NCI-H128 (cell line): ENCODE measurements around the gene TNFRSF25.
"Not testable (repeated sequence)": the region's sequence is repeated elsewhere in the genome, so short reads cannot be mapped to it uniquely, and the experiment has no call there.

Source experiments
- DNase-seq: peaks from one replicate; lab custom pipeline; 2025; ENCODE audit not compliant: unreplicated experiment; lab: John Stamatoyannopoulos, UW

The TNFRSF25 gene

DNA sequence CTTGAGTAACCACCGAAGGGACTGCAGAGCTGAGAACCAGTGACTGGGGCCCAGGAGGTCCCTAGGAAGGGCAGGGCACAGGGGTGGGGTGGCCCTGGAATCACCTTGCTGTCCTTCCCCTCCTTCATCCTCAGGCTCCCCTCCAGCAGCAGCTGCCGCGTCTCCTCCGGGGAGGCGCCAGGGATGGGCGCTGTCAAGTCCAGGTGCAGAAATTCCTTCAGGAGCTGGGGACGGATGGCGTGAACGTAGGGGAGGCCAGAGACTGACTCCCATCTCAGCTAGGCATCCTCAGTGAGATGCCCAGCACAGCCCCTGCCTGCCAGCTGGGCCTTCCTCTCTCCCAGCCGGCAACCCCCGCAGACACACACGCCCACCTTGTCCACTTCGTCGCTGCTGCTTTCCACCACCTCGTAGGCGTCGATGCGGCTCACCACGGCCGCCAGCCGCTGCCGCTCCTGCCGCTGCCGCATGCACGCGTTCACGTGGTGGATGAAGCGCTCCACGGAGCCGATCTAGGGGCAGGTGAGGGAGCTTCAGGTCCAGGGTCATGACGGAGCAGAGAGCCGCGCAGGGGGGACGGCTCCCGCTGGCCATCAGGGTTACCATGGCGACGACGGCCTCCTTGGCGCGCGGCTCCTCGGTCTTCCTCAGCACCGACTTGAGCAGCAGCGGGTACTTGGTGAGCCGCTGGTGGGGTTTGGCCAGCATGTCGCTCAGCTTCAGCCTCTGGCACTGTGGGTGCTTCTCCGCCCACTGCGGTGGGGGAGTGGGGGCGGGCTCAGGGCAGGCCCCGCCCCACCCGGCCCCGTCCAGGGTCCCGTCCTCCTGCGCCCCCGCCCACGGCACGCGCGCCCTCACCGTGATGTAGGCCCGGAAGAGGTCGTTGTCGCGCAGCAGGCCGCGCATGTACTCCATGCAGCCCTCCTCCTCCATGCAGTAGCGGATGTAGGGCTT lies 4.4 kb upstream of the TNFRSF25 start:
- no peak for DNase-seq

DNA sequence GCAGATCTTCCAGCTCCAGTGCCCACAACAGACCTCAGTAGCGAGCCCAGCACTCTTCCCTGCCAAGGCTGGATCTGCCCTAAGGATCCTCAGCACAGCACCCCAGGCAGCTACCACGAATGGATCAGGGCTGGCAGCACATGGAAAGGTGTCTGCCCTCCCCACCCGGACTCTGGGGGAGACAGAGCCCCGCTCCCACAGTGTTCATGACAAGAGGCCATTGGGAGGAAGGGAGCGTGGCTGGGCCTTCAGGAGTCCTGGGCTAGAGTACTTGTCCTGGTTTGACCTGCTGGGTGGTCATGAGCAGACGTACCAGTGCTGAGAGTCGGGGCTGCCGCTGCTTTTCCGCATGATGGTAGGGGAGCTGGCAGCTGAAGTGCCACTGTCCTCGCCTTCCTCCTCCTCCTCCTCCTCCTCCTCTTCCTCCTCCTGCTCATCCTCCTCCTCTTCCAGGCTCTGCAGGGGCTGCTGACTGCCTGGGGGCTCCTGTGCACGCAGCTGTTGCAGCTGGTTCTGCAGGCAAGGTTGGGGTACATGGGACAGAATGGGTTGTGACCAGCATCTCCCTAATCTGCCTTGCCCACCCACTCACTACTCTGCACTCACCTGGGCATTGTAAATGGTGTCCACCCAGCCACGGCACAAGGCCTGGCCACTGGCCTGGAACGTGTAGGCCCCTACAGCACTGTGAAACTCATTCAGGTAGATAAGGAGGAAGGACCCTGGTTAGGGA lies 2.9 kb upstream of the TNFRSF25 start:
- no peak for DNase-seq

DNA sequence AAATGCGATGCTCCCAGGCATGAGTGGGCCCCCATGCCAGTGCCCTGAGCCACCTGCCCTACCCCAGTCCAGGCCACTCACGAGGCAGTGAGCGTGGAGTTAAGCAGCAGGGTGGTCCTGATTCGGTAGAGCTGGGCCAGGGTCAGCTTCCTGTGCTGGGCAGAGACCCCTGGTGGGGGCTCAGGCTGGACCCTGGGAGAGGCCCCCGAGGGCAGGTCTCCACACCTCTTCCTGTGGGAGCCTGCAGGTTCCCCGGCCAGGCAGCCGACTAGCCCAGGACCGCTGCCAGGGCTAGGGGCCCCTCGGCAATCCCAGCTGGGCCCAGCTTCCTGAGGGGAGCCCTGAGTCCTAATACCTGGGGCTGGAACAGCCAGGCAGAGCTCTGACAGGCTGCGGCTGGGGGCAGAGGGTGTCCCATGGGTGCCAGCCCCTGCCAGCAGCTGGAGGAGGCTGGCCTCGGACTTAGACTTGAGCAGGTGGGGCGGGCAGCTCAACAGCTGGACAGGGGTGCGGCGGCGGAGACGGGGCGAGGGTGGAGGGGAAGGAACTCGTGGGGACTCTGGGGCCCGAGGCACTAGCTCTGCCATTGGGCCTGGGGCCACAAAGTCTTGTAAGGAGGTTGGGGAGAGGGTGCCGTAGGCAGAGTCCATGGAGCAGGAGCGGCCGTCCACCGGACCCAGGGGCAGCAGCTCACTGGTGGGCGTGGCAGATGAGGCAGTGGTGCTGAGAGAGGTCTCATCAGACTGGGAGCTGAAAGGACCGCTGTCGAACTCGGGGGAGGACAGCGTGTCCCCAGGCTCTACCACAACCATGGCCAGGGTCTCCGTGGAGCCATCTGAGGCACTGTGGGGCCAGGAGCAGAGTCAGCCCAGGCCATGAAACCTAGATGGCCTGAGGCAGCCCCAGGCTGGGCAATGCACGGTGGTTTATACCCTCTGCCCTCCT lies 2.0 kb upstream of the TNFRSF25 start:
- DNase-seq, result no peak

DNA sequence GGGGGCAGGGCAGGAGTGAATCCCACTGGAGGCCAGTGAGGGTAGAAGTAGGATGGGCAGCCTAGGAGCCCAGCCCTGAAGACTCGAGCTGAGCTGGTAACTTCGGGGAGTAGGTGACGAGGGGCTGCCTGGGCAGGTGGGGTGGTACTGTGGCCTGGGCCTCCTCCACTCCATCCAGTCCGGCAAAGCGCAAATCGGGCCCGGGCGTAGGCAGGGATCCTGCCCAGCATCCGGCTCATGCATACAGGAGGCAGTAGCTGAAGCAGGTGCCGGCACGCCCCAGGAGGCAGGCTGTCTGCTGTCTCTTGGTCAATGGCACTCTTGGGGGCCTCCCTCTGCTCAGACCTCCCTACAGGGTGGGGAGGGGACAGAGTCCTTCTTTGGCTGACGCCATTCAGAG lies 1.3 kb upstream of the TNFRSF25 start:
- no peak for DNase-seq

DNA sequence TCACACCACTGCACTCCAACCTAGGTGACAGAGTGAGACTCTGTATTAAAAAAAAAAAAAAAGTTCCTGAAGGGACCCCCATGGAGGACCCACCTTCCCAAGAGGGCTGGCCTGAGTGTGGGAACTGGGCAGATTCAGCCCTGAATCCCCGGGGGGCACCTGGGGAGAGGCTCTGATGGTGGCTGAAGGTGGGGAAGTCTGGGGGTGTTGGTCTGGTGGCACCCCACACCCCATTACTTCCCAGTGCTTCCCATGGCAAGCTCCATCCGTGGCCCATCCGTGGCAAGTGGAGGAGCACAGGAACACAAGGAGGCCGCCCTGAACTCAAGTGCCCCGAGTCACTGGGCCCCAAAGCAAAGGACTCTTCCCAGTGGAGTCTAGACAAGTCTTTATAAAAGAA lies 778 bp upstream of the TNFRSF25 start:
- DNase-seq, result no peak

DNA sequence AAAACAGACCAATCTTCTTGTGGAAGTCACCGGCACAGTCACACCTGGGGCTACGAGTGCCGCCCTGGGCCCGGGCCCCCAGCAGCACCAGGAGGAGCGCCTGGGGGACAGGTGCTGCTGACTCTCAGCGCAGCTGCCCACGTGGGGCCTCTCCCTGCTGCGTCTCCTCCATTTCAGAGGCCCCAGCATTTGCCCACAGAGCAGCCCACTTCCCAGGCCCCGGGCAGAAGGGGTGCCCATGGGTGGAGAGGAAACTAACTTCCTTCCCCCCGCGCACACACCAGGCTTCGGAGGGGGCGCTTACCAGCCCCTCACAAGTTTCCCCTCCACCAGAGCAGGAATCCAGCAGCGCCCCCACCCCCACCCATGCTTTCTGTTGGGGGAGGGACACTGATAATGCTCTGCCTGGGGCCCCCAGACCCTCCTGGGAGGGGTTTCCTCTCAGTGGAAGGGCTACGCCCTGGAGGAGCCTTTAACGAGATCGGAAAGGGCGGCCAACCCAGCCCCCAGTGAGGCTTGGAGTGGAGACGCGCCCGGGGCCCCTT lies 440 bp downstream of the TNFRSF25 start:
- DNase-seq, result no peak

DNA sequence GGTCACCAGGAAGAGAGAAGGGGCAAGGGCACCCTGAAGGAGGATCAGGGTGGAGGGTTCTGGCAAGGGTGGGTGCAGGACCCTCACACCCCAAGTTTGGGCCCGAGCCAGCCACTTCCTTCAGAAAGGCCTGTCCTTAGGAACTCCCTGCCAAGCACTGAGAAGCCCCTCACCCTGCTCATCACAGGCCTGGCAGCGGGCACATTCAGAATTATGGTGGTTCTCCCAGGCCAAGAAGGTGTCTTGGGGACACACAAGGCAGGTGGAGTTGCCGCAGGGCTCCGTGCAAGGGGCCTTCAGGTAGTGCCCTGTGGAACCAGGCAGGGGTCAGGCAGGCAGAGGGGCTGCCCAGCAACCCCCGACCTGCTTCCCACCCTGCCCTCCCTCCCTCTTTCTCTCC lies 1.1 kb downstream of the TNFRSF25 start:
- DNase-seq, result no peak

DNA sequence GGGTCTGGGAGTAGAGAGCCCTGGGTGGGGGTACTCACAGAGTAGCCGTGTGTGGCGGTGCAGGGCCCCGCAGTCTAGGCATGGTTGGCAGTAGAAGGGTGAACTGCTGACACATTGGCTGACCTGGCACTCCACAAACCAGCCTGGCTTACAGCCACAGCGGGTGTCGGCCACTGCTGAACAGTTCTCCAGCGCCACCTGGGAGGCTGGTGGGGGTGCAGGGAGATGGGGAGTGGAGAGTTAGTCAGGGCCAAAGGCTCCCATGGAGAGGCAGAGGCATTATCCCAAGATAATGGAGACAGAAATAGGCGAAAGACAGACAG lies 1.5 kb downstream of the TNFRSF25 start:
- DNase-seq, result no peak

DNA sequence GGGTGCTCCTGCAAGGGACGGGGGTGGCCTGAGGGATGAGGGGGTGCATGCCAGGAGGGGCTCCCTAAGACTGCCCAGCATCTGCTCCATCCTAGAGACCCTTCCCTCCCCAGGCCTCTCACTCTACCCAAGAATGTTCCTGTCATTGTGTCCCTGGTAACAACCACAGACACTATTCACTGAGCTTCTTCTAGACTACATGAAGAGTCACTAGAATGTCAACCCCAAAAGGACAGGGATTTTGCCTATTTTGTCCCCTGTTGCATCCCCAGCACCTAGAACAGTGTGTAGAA lies 2.9 kb downstream of the TNFRSF25 start:
- DNase-seq, result no peak

DNA sequence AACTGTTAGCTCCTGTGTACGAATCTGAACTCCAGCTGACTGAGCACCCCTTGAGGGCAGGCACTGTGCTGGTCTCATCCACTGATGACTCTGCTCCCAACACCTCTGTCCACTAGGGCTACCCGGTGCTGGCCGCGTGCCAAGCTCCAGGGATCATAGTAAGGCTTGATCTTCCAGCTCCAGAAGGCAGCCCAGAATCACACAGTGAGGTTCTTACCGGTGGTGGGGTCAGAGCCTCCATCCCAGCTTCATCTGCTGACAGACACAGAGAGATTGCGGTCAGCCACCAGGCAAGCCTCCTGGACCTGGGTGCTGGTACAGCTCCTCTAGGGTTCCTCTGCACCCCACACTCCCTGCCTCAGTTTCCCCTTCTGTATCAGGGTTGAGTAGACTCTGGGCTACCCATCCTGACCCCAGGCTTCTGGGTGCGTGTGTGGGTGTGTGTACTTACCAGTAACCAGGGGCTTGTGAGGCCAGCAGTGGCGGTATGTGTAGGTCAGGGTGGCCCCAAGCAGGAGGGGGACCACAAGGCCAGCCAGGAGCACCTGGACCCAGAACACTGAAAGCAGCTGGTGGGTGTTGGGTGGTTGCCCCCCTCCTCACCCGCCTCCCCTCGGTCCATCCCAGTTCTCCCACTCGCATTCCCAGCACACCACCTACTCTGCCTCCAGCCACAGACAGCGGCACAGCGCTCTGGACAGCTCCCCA lies 3.4 kb downstream of the TNFRSF25 start:
- DNase-seq, result no peak

DNA sequence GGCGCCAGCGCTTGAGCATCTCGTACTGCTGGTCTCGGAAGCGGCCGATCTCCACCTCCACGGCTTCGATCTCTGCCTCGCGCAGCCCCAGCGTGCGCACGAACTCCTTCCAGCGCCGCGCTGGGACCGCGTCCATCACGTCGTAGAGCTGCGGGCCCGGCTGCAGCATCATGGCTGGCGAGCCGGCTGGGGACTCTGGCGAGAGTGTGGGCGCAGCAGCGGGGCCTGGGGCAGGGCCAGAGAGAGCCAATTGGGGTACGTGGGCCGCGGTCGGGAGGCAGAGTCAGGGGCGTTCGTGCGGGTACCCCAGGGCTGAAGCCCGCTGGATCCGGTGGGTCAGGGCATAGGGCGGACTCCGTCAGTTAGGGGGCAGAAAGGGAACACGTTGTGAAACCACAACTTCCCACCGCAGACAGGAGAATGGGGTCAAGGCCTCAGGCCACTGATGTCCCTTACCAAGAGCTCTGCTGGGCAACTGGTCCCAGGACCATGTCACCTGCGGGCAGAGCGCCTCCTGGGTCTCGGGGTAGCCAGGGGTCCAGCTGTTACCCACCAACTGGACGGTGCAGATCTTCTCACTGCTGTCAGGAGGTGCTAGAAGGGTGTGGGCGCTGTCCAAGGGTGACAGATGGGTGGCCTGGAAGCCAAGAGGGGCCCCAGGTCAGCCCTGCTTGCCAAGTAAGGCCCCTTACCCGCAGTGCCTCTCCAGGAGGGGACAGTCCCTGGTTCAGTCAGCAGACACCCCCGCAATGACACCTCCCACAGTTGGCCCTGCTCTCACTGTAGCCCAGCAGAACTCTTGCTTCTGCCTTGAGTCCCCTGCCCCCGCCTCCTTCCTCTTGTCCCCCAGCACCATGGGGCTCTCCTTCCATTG lies 4.2 kb downstream of the TNFRSF25 start:
- no peak for DNase-seq

DNA sequence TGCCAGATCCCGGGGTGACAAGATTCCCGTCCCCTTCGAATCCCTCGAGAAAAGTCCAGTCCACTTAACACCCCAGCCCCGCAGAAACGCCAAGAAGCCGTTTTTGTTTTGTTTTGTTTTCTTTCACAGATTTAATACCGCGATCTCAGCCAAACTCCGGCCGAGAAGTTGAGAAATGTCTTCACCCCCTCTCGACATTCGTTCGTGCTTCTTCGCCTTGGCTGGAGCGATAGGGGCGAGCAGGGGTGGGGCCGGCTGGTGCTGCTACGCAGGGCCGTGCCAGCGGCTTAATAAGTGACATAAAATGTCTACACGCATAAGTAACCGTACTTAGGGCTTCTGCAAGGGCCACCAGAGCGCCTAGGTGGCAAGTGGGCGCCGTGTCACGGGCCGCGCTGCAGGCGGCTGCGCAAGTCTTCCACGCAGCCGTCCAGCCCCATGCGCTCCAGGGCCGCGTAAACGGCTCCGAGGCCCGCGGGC lies 4.9 kb downstream of the TNFRSF25 start:
- DNase-seq, result no peak

DNA sequence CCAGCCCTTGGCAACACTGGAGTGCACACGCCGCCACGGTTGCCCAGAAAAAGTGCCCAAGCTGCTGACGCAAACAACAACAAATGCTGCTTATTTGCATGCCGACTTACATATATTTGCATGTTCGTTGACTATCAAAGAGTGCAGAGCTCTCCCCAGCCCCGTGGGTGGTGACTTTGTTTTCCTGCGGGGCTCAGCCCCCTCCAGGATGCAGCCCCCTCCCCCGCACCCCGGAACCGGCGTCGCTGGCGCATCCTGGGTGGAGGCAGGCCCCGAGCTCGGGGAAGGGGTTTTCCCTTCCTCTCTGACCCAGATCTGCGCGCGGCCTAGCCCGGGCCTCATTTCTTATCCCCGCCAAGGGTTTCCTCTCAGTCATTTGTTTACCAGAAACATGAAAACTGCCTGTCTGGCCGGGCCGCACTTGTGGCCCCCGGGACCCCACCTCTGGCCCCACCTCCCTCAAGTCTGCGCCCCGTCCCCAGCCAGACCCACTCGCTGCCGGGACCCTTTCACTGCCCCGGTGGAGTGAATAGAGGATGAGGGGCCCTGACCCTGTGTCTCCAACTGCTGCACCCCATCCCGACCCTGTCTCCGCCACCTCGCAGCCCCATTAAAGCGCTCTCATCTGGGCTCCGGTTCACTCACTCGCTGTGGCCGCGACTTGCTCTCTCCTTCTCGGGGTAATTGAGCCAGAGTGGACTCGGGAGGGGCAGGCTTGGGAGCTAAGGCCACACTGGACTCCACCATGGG lies 5.5 kb downstream of the TNFRSF25 start:
- DNase-seq, result no peak

DNA sequence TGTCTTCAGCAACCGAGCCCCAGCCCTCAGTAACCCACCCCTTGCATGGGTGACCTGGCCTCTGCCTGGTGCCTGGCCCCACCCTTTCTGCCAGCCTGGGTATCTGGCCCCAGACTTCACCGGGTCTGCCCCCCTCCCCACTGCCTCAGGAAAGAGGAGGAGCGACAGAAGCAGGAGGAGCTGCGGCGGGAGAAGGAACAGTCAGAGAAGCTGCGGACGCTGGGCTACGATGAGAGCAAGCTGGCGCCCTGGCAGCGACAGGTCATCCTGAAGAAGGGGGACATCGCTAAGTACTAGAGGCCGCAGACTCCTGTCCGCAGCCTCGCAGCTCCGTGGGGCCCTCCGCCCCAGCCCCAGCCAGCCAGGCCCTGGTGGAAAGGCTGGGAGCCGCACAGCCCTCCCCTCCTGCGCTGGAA lies 6.1 kb downstream of the TNFRSF25 start:
- DNase-seq, result no peak

DNA sequence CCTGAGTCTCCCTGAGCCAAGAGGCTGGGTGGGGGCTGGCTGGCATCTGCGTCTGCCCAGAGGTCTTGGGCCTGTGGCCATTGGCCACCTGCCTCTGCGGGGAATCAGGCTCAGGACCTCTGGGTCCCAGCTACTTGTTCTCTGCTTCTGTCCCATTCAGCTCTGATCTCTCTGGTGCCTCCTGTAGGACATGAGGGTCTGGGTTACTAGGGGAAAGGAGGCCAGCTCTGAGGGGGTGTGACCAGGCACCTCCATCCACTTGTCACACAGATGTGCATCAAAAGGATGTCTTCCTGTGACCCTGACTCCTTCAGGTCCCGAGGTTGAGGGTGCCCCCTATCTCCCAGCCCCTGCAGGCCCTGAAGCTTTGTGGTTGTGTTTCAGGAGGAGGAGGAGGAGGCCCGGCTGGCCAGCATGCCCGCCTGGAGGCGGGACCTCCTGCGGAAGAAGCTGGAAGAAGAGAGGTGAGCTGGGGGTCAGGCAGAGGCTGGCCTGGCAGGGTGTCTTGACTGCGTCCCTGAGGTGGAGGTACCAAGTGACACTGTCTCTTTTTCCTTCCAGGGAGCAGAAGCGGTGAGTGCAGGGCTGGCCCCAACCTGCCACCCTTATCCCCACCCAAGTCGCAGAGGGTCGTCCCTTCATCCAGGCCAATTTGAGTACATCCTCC lies 9.0 kb downstream of the TNFRSF25 start:
- DNase-seq, result no peak

DNA sequence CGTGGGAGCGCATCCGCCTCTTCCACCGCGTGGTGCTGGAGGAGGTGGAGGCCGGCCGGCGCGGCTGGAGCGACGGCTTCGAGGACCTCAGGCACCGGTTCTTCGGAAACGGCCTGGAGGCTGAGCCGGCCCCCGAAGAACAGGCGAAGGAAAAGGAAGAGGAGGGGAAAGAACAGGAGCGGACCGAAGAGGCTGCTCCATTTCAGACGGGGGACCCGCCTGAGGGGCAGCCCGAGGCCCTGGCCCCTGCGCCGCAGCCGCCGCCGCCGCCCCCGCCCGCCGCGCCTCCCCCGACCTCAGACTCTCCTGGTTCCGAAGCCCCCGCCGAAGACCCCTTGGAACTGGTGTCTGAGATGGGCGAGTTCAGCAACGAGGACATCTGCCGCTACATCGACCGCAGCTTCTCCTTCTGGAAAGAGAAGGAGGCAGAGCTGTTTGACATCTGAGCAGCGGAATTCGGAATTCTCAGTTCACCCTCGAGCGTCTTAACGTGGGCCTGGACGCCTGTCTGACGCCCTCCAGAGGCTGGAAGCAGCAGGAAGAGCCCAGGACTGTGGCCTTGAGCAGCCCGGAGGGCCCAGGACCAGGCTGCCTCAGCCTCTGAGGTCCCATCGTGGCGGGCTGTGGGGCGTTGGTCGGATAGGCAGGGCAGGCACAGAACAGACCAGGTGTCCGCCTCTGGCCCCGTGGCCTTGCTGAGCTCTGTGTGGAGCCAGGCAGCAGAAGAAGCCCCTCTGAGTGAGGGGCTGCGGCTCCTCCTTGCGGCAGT lies 10.0 kb downstream of the TNFRSF25 start:
- DNase-seq, result not testable (repeated sequence)
